ENCODE results near the gene RLN3.

DNA sequence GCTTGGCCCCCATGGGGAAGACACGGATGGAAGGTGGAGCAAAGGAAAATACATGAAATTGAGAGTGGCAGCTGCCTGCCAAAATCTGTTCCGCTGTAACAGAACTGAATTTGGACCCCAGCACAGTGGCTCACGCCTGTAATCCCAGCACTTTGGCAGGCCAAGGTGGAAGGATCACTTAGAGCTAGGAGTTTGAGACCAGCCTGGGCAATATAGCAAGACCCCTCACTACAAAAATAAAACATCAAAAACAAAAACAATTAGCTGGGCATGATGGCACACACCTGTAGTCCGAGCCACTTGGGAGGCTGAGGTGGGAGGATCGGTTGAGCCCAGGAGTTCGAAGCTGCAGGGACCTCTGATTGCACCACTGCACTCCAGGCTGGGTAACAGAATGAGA lies 24.5 kb downstream of the RLN3 start:
- TF ChIP-seq POLR2A (IDR thresholded peaks at IDR 0.05) (no peak), POLR2AphosphoS5 (IDR thresholded peaks at IDR 0.05) (no peak)
- TF ChIP-seq, protein P1, sequence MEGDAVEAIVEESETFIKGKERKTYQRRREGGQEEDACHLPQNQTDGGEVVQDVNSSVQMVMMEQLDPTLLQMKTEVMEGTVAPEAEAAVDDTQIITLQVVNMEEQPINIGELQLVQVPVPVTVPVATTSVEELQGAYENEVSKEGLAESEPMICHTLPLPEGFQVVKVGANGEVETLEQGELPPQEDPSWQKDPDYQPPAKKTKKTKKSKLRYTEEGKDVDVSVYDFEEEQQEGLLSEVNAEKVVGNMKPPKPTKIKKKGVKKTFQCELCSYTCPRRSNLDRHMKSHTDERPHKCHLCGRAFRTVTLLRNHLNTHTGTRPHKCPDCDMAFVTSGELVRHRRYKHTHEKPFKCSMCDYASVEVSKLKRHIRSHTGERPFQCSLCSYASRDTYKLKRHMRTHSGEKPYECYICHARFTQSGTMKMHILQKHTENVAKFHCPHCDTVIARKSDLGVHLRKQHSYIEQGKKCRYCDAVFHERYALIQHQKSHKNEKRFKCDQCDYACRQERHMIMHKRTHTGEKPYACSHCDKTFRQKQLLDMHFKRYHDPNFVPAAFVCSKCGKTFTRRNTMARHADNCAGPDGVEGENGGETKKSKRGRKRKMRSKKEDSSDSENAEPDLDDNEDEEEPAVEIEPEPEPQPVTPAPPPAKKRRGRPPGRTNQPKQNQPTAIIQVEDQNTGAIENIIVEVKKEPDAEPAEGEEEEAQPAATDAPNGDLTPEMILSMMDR (IDR thresholded peaks at IDR 0.05 in 8 of 11, conservative IDR thresholded peaks at IDR 0.05 in 3 of 11) = no peak
